Neural crest cell (in vitro differentiated cells): ENCODE results near the gene CERKL. TPM values are rescaled to one million over a fixed set of nuclear protein-coding genes. Genes with fewer than 3 reads are reported as not detected.

ENCODE experiments used
- DNase-seq: peaks from one replicate; pipeline ENCODE4 v3.0.0; 2021; ENCODE audit warnings: low read depth, mixed read lengths, low spot score
- H3K27ac Mint-ChIP-seq: one replicate; pipeline ENCODE4 v1.8.0; 2021; ENCODE audit warnings: mild to moderate bottlenecking, mixed read lengths; ENCODE audit not compliant: unreplicated experiment
- H3K27me3 Mint-ChIP-seq: 2 replicates; pipeline ENCODE4 v1.8.0; 2021; ENCODE audit warnings: low read depth, mild to moderate bottlenecking, mixed read lengths
- H3K36me3 Mint-ChIP-seq: 2 replicates; pipeline ENCODE4 v1.8.0; 2021; ENCODE audit warnings: low read depth, mild to moderate bottlenecking, mixed read lengths
- H3K4me1 Mint-ChIP-seq: 2 replicates; pipeline ENCODE4 v1.8.0; 2021; ENCODE audit warnings: mixed read lengths
- H3K4me3 Mint-ChIP-seq: one replicate; pipeline ENCODE4 v1.8.0; 2021; ENCODE audit warnings: mild to moderate bottlenecking, mixed read lengths
- H3K9me3 Mint-ChIP-seq: 2 replicates; pipeline ENCODE4 v1.8.0; 2021; ENCODE audit warnings: mixed read lengths
- CTCF ChIP-seq: fragments of 200-600 bp; sonication (generic); conservative IDR thresholded peaks from 2 replicates; pipeline ENCODE4 v1.5.0; 2021; ENCODE audit warnings: antibody characterized with exemption, mild to moderate bottlenecking
- total RNA-seq: library from RNA; stranded (reverse); gene quantifications from 2 replicates; pipeline ENCODE4 v1.2.1, GENCODE V29; 2021

CERKL gene
- total RNA-seq, 1 donor from 2014 or later = 0.28 TPM

GRCh38 chr2:181648478-181649155 is 8.3 kb downstream of the CERKL start:
- Mint-ChIP-seq H3K4me3 (no peak overlapping the region), H3K9me3 (peaks cover 8% of the 10 kb centered on the region), H3K27ac (no peak overlapping the region), H3K36me3 (peaks cover 2% of the 10 kb centered on the region), H3K4me1 (no peaks in the 10 kb centered on the region), H3K27me3 (peaks cover 94% of the 10 kb centered on the region)
- no peak for TF ChIP-seq CTCF
- DNase-seq = no peak

GRCh38 chr2:181646415-181646987 is 10.4 kb downstream of the CERKL start:
- Mint-ChIP-seq H3K4me1 (no peaks in the 10 kb centered on the region), H3K27me3 (peaks cover 82% of the 10 kb centered on the region), H3K4me3 (no peak overlapping the region), H3K36me3 (peaks cover 2% of the 10 kb centered on the region), H3K27ac (no peak overlapping the region), H3K9me3 (peaks cover 8% of the 10 kb centered on the region)
- no peak for TF ChIP-seq CTCF
- DNase-seq = no peak

- Mint-ChIP-seq H3K4me1 (no peaks in the 10 kb centered on the region), H3K4me3 (no peak overlapping the region), H3K36me3 (no peaks in the 10 kb centered on the region), H3K27me3 (peaks cover 57% of the 10 kb centered on the region), H3K27ac (no peak overlapping the region), H3K9me3 (peaks cover 2% of the 10 kb centered on the region)
- no peak for DNase-seq
- no peak for TF ChIP-seq CTCF
These were observed 13.8 kb downstream of the CERKL start for GRCh38 chr2:181643151-181643550.

- TF ChIP-seq CTCF = no peak
- Mint-ChIP-seq H3K9me3 (no peaks in the 10 kb centered on the region), H3K4me3 (no peak overlapping the region), H3K27ac (no peak overlapping the region), H3K27me3 (peaks cover 51% of the 10 kb centered on the region), H3K36me3 (no peaks in the 10 kb centered on the region), H3K4me1 (no peaks in the 10 kb centered on the region)
- no peak for DNase-seq
These were observed 14.8 kb downstream of the CERKL start for GRCh38 chr2:181642086-181642485.

GRCh38 chr2:181639686-181640085 is 17.2 kb downstream of the CERKL start:
- H3K4me1 Mint-ChIP-seq = no peaks in the 10 kb centered on the region
- no peak for DNase-seq
- no peaks in the 10 kb centered on the region for H3K36me3 Mint-ChIP-seq
- H3K9me3 Mint-ChIP-seq = no peaks in the 10 kb centered on the region
- no peak for TF ChIP-seq CTCF
- H3K27ac Mint-ChIP-seq = no peak overlapping the region
- H3K27me3 Mint-ChIP-seq = peaks cover 41% of the 10 kb centered on the region
- no peak overlapping the region for H3K4me3 Mint-ChIP-seq
